ENCODE results near the gene RTP3. TPM values are rescaled to one million over a fixed set of nuclear protein-coding genes. Genes with fewer than 3 reads are reported as not detected.
"Not testable (repeated sequence)": the region's sequence is repeated elsewhere in the genome, so short reads cannot be mapped to it uniquely, and the experiment has no call there.

RTP3 gene
- total RNA-seq, 3 donors from 2014 or later, result not detected

- DNase-seq (no peak), ATAC-seq (no peak)
- Histone ChIP-seq H3K4me1 (ENCODE audit: low read depth) (peaks cover 17% of the 10 kb centered on the region), H3K9me3 (no peaks in the 10 kb centered on the region), H3K4me3 (no peak overlapping the region), H3K36me3 (ENCODE audit: low read depth) (no peaks in the 10 kb centered on the region)
- intact Hi-C loops (cut with DNase I, micrococcal nuclease), result loop anchor here (5.0 to 10.0 kb wide), 3 partner anchors 65 to 143 kb away; no protein-coding TSS in a partner anchor
- TF ChIP-seq, protein P1, sequence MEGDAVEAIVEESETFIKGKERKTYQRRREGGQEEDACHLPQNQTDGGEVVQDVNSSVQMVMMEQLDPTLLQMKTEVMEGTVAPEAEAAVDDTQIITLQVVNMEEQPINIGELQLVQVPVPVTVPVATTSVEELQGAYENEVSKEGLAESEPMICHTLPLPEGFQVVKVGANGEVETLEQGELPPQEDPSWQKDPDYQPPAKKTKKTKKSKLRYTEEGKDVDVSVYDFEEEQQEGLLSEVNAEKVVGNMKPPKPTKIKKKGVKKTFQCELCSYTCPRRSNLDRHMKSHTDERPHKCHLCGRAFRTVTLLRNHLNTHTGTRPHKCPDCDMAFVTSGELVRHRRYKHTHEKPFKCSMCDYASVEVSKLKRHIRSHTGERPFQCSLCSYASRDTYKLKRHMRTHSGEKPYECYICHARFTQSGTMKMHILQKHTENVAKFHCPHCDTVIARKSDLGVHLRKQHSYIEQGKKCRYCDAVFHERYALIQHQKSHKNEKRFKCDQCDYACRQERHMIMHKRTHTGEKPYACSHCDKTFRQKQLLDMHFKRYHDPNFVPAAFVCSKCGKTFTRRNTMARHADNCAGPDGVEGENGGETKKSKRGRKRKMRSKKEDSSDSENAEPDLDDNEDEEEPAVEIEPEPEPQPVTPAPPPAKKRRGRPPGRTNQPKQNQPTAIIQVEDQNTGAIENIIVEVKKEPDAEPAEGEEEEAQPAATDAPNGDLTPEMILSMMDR (IDR thresholded peaks at IDR 0.05), result no peak
These were observed 8.4 kb upstream of the RTP3 start for GRCh38 chr3:46489381-46489780.

GRCh38 chr3:46489875-46490274 lies 7.9 kb upstream of the RTP3 start:
- intact Hi-C loops (cut with DNase I, micrococcal nuclease), result loop anchor here (5.0 to 10.0 kb wide), 3 partner anchors 65 to 142 kb away; no protein-coding TSS in a partner anchor
- Histone ChIP-seq H3K36me3 (ENCODE audit: low read depth) (no peaks in the 10 kb centered on the region), H3K9me3 (no peaks in the 10 kb centered on the region), H3K4me1 (ENCODE audit: low read depth) (peaks cover 13% of the 10 kb centered on the region), H3K4me3 (no peak overlapping the region)
- ATAC-seq (no peak), DNase-seq (no peak)
- TF ChIP-seq, protein P1 (IDR thresholded peaks at IDR 0.05), result no peak

- TF ChIP-seq, protein P1 (IDR thresholded peaks at IDR 0.05), result no peak
- H3K36me3 ChIP-seq (ENCODE audit: low read depth), result no peaks in the 10 kb centered on the region
- DNase-seq (no peak), ATAC-seq (no peak)
- peaks cover 9% of the 10 kb centered on the region for H3K4me1 ChIP-seq (ENCODE audit: low read depth)
- no peaks in the 10 kb centered on the region for H3K9me3 ChIP-seq
- intact Hi-C loops (cut with DNase I, micrococcal nuclease), result no loop called here
- no peak overlapping the region for H3K4me3 ChIP-seq
These were observed 7.3 kb upstream of the RTP3 start for GRCh38 chr3:46490338-46491084.

DNA sequence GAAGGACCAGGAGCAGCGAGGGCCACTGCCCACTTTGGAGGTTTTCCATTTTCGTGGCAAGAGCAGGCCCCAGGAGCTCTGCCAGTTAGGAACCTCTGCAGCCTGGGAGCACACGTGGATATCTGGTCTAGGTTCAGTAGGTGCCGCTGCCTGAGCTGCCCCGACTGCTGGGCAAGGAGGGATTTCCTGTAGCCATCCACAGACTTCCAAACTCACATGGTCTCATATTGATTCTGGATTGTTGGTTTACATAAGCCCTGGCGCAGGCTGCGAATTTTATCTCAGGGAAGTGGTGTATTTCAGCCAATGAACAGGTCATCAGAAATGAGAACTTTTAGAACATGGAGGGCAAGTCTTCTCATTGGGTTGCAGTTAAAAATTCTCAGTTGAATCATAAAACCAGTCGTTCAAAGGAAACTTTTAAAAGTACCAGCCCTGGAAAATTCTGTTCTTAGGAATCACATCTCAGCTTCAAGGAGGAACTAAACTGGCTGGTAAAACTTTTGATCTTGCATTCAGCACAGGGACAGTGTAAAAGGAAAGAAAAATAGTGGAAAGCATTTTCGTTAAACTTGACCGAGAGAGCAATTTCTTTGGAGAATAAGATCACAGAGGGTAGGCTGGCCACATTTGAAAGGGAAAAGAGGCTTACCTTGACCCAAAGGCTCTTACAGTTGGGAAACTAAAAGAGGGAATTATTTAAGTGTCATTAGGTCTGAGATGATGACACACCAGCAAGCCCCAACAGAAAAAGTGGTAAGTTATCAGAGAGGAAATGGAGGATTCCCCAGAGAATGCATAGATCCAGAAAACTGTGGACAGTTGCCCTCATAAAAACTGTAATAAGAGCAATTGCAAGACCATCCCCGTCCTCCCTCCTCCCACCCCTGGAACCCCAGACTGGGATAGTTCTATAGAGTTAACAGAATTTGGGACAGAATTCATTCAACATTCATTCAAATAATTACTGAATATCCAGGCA lies 6.4 kb upstream of the RTP3 start:
- intact Hi-C loops (cut with DNase I, micrococcal nuclease), result no loop called here
- no peak for ATAC-seq
- no peak for DNase-seq

GRCh38 chr3:46492890-46493547 lies 4.8 kb upstream of the RTP3 start:
- ATAC-seq (no peak), DNase-seq (no peak)
- H3K4me1 ChIP-seq (ENCODE audit: low read depth), result peaks cover 9% of the 10 kb centered on the region
- no peaks in the 10 kb centered on the region for H3K9me3 ChIP-seq
- intact Hi-C loops (cut with DNase I, micrococcal nuclease), result no loop called here
- H3K4me3 ChIP-seq, result no peak overlapping the region
- H3K36me3 ChIP-seq (ENCODE audit: low read depth), result no peaks in the 10 kb centered on the region
- TF ChIP-seq, protein P1 (IDR thresholded peaks at IDR 0.05), result no peak

More for the DNA sequence above, 6.4 kb upstream of the RTP3 start:
- Histone ChIP-seq H3K9me3 (no peaks in the 10 kb centered on the region), H3K4me3 (no peak overlapping the region), H3K36me3 (ENCODE audit: low read depth) (no peaks in the 10 kb centered on the region), H3K4me1 (ENCODE audit: low read depth) (peaks cover 9% of the 10 kb centered on the region)
- TF ChIP-seq, protein P1 (IDR thresholded peaks at IDR 0.05), result no peak

DNA sequence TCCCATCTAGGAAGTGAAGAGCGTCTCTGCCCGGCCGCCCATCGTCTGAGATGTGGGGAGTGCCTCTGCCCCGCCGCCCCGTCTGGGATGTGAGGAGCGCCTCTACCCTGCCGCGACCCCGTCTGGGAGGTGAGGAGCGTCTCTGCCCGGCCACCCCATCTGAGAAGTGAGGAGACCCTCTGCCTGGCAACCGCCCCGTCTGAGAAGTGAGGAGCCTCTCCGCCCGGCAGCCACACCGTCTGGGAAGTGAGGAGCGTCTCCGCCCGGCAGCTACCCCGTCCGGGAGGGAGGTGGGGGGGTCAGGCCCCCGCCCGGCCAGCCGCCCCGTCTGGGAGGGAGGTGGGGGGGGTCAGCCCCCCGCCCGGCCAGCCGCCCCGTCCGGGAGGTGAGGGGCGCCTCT lies 3.3 kb upstream of the RTP3 start:
- H3K4me3 ChIP-seq; DNase-seq; intact Hi-C loops (cut with DNase I, micrococcal nuclease); H3K9me3 ChIP-seq; H3K36me3 ChIP-seq (ENCODE audit: low read depth); H3K4me1 ChIP-seq (ENCODE audit: low read depth); ATAC-seq: not testable (repeated sequence)

Measured in mucosa of descending colon (tissue), 3 donors.